Left renal cortex interstitium (tissue), 4 donors: Measurements from ENCODE around the gene ABCB11. TPM values are rescaled to one million over a fixed set of nuclear protein-coding genes. Genes with fewer than 3 reads are reported as not detected.

Experiments used
- DNase-seq, 4 donors: peaks; one replicate each; pipeline ENCODE4 v3.0.0-alpha.2; 2013; ENCODE audit warnings: low read depth in 4 of 4, low spot score in 2 of 4, missing footprints in 1 of 4
- polyA plus RNA-seq, 4 donors: library from polyadenylated mRNA; unstranded; fragments of 120-200 nt; gene quantifications; one replicate each; pipeline ENCODE4 v1.2.1, GENCODE V29; 2013; ENCODE audit not compliant: insufficient read length in 4 of 4

ABCB11 gene
- polyA plus RNA-seq, 4 donors = 0.07 to 0.27 (median 0.13) TPM

GRCh38 chr2:168981651-168982050 lies 49.5 kb downstream of the ABCB11 start:
- no peak for DNase-seq

GRCh38 chr2:168978461-168978861 lies 52.7 kb downstream of the ABCB11 start:
- no peak for DNase-seq

- no peak for DNase-seq
Observed at GRCh38 chr2:168977608-168978007, 53.5 kb downstream of the ABCB11 start.

GRCh38 chr2:168976034-168976654 lies 55.0 kb downstream of the ABCB11 start:
- DNase-seq = peak in 1 of 4 donors; percentile 32

GRCh38 chr2:168974428-168974827 lies 56.7 kb downstream of the ABCB11 start:
- no peak for DNase-seq

- no peak for DNase-seq
Observed at GRCh38 chr2:168971261-168971660, 59.9 kb downstream of the ABCB11 start.

GRCh38 chr2:168970711-168971233 lies 60.4 kb downstream of the ABCB11 start:
- no peak for DNase-seq

- no peak for DNase-seq
Observed at GRCh38 chr2:168969865-168970264, 61.3 kb downstream of the ABCB11 start.

GRCh38 chr2:168968342-168968741 lies 62.8 kb downstream of the ABCB11 start:
- DNase-seq = no peak

GRCh38 chr2:168964251-168964807 lies 66.8 kb downstream of the ABCB11 start:
- DNase-seq = no peak

GRCh38 chr2:168962636-168963035 lies 68.5 kb downstream of the ABCB11 start:
- no peak for DNase-seq

GRCh38 chr2:168961450-168962229 lies 69.5 kb downstream of the ABCB11 start:
- DNase-seq = peak in 1 of 4 donors; percentile 55

- DNase-seq = no peak
Observed at GRCh38 chr2:168956392-168956791, 74.7 kb downstream of the ABCB11 start.

GRCh38 chr2:168955321-168955720 lies 75.8 kb downstream of the ABCB11 start:
- no peak for DNase-seq

GRCh38 chr2:168954256-168954655 lies 76.9 kb downstream of the ABCB11 start:
- no peak for DNase-seq

GRCh38 chr2:168952424-168952823 lies 78.7 kb downstream of the ABCB11 start:
- no peak for DNase-seq

GRCh38 chr2:168951871-168952270 lies 79.3 kb downstream of the ABCB11 start:
- DNase-seq = no peak

GRCh38 chr2:168949324-168949723 lies 81.8 kb downstream of the ABCB11 start:
- no peak for DNase-seq

- no peak for DNase-seq
Observed at GRCh38 chr2:168948621-168949212, 82.4 kb downstream of the ABCB11 start.

GRCh38 chr2:168945508-168945907 lies 85.6 kb downstream of the ABCB11 start:
- no peak for DNase-seq

GRCh38 chr2:168944065-168944464 lies 87.1 kb downstream of the ABCB11 start:
- no peak for DNase-seq
